NCI-H1105 treated with DMSO at 0.1 percent for 48 hours (cell line): ENCODE results near the gene PALD1.
"Not testable (repeated sequence)": the region's sequence is repeated elsewhere in the genome, so short reads cannot be mapped to it uniquely, and the experiment has no call there.

Experiments used
- DNase-seq: peaks from one replicate; lab custom pipeline; 2025; lab: John Stamatoyannopoulos, UW

Gene PALD1

DNA sequence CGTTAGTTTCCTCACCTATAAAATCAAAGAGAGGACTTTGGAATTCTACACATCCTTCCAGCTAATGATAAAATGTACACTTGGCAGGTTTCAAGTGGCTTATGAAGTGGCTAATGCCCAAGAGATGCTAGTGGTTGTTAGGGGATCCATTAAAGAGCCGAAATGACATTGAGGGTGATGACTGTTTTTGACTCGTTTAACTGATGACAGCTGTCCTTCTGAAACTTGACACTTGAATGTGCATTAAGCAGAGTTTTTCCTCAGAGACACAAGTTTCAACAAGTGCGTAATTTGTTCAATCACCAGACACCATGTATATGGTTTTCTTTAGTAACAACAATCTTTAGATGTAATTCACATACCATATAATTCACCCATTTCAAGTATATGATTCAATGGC lies 125.5 kb downstream of the PALD1 start:
- DNase-seq = peak; percentile 77

DNA sequence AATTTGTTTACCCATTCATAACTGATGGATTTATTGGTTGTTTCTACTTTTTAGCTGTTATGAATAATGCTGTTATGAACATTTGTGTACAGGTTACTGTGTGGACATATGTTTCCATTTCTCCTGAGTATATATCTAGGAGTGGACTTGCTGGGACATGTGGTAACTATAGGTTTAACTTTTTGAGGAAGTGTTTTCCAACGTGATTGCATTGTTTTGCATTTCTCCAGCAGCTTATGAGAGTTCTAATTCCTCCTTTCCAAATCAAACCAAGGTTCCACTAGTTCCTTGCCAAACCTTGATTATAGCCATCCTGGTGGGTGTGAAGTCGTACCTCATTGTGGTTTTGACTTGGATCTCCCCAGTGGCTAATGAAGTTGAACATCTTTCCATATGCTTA lies 126.6 kb downstream of the PALD1 start:
- DNase-seq = no peak

DNA sequence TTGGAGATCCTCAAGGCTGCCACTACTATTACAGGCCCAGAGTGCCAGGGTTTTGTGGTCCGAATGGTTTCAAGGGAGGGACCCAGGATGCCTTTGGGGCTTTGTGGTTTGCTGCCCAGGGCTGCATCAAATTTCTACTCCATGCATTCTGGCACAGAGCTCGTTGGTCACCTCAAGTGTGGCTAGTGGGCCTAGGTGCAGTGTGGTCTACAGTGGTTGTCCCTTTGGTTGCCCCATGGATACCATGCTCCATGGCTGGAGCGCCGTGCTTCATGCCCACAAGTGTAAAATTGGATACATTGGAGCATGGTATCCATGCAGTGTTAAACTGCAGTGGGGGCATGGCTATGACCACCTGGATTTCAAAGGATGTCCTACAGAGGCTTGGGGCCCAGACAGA lies 129.4 kb downstream of the PALD1 start:
- DNase-seq = no peak

DNA sequence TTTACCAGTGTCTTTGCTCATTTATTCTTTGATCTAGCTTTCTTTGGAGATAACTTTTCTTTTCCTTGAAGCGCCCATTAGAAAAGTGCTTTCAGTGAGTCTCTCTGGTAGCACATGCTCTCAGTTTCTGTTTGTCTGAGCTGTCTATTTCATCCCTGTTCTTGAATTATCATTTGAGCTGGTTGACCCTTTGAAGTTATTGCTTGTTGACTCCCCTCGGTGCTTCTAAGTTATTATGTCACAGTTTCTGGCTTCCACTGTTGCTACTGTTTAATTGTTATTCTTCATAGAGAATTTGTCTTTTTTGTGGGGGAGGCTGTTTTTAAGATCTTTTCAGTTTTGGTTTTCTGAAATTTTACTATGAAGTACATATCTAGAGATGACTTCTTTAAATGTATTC lies 135.4 kb downstream of the PALD1 start:
- no peak for DNase-seq

- DNase-seq = not testable (repeated sequence)
These were observed 135.8 kb downstream of the PALD1 start for GRCh38 chr10:70614364-70614763.

GRCh38 chr10:70615211-70615610 lies 136.6 kb downstream of the PALD1 start:
- no peak for DNase-seq

- DNase-seq = no peak
These were observed 137.4 kb downstream of the PALD1 start for GRCh38 chr10:70615784-70616522.

GRCh38 chr10:70616761-70617160 lies 138.2 kb downstream of the PALD1 start:
- DNase-seq = no peak
